K562 (cell line): ENCODE measurements around the gene CBFA2T2. TPM values are rescaled to one million over a fixed set of nuclear protein-coding genes. Genes with fewer than 3 reads are reported as not detected.

Experiments
- ATAC-seq: fragments of 200-7000 bp; cut with Tn5 transposase; 3 replicates; pipeline ENCODE4 v1.9.1; 2020; ENCODE audit warnings: moderate library complexity
- BruUV-seq: library from RNA; stranded (reverse); fragments of 400-500 nt; replicated peaks from 2 replicates; lab custom pipeline; 2021; lab: Mats Ljungman, UMichigan
- CTCF ChIA-PET: fragments of 300-600 bp; formaldehyde crosslinking; extraction: SDS; loops from one replicate; lab custom pipeline; 2021; ENCODE audit warnings: low intra/inter-chr PET ratio; lab: Yijun Ruan, JAX
- POLR2A ChIA-PET: fragments of 300-600, 350-650 bp; sonication (Branson Sonifier 250); formaldehyde crosslinking; extraction: SDS; loops from one replicate; lab custom pipeline; 2021; ENCODE audit warnings: antibody characterized with exemption, inconsistent platforms; lab: Yijun Ruan, JAX
- DNase-seq, 4 experiments: peaks; one replicate each; pipeline versions ENCODE4 v3.0.0 to v3.0.0-alpha.2; 2011 to 2018; ENCODE audit warnings: low spot score in 3 of 4, mixed read lengths in 3 of 4; ENCODE audit errors: extremely low read depth in 1 of 4
- FAIRE-seq: peaks from 2 replicates; lab custom pipeline; 2011; peaks lifted over from hg19 to GRCh38; lab: Jason Lieb, UNC
- H2AFZ ChIP-seq: 2 replicates; pipeline ENCODE4 v1.6.0; 2011; ENCODE audit warnings: low read depth, low read length, control low read depth, inconsistent platforms
- H3K27ac ChIP-seq: fragments of 200-600 bp; 3 replicates; pipeline ENCODE4 v1.8.0; 2011; ENCODE audit warnings: low read depth, mild to moderate bottlenecking, control low read depth, inconsistent platforms, low read length, moderate library complexity, mixed read lengths; ENCODE audit errors: extremely low read depth
- H3K27me3 ChIP-seq, 2 experiments: fragments of 300-600 bp in 1 of 2; 2 replicates in 1 of 2; 3 replicates in 1 of 2; pipeline versions ENCODE4 v1.6.0 to v1.8.0; 2011; ENCODE audit warnings: inconsistent platforms in 2 of 2, low read length in 2 of 2, mild to moderate bottlenecking in 1 of 2, mixed read lengths in 1 of 2, moderate library complexity in 1 of 2; ENCODE audit not compliant: control insufficient read depth in 2 of 2, insufficient read depth in 2 of 2
- H3K36me3 ChIP-seq: fragments of 300-600 bp; 3 replicates; pipeline ENCODE4 v1.8.0; 2011; ENCODE audit warnings: mild to moderate bottlenecking, low read length, inconsistent platforms; ENCODE audit not compliant: control insufficient read depth, insufficient read depth
- H3K4me1 ChIP-seq, 2 experiments: fragments of 200-600 bp in 1 of 2; replicated peaks in 1 of 2; 2 replicates in 1 of 2; 3 replicates in 1 of 2; pipeline versions ENCODE4 v1.5.1 to v1.8.0; 2011; ENCODE audit warnings: inconsistent platforms in 2 of 2, low read length in 2 of 2, mild to moderate bottlenecking in 1 of 2, mixed read lengths in 1 of 2, moderate library complexity in 1 of 2; ENCODE audit not compliant: control insufficient read depth in 2 of 2, insufficient read depth in 2 of 2
- H3K4me2 ChIP-seq: 2 replicates; pipeline ENCODE4 v1.6.1; 2011; ENCODE audit warnings: low read length, control low read depth, inconsistent platforms, mixed read lengths; ENCODE audit not compliant: insufficient read depth
- H3K4me3 ChIP-seq: fragments of 200-600 bp; sonication (generic), shearing (Covaris generic); 2 replicates; pipeline ENCODE4 v1.5.1; 2016; ENCODE audit warnings: control low read depth, inconsistent platforms
- H3K79me2 ChIP-seq: fragments of 200-600 bp; 3 replicates; pipeline ENCODE4 v1.8.0; 2011; ENCODE audit warnings: low read length, inconsistent platforms; ENCODE audit not compliant: control insufficient read depth, insufficient read depth
- H3K9ac ChIP-seq, 2 experiments: 2 replicates each; pipeline versions ENCODE4 v1.6.0 to v1.6.1; 2011; ENCODE audit warnings: low read depth in 2 of 2, low read length in 2 of 2, control low read depth in 1 of 2, inconsistent platforms in 1 of 2, mild to moderate bottlenecking in 1 of 2, mixed read lengths in 1 of 2; ENCODE audit not compliant: insufficient read depth in 1 of 2
- H3K9me1 ChIP-seq: one replicate; pipeline ENCODE4 v1.6.0; 2011; ENCODE audit warnings: inconsistent platforms, mild to moderate bottlenecking, low read length, moderate library complexity; ENCODE audit not compliant: control insufficient read depth, insufficient read depth
- H3K9me3 ChIP-seq: replicated peaks from 2 replicates; pipeline ENCODE4 v1.5.1; 2011; ENCODE audit warnings: low read depth, low read length, inconsistent platforms; ENCODE audit not compliant: control insufficient read depth, insufficient read depth
- H4K20me1 ChIP-seq: replicated peaks from 2 replicates; pipeline ENCODE4 v1.6.1; 2011; ENCODE audit warnings: low read length, inconsistent platforms, mixed read lengths; ENCODE audit not compliant: control insufficient read depth, insufficient read depth
- BCLAF1 ChIP-seq, 2 experiments: fragments of 450-650 bp in 1 of 2; IDR thresholded peaks; 2 replicates each; pipeline ENCODE4 v1.6.1; 2011 to 2017; ENCODE audit warnings: low read depth in 2 of 2, antibody characterized with exemption in 1 of 2, borderline replicate concordance in 1 of 2, low read length in 1 of 2, mild to moderate bottlenecking in 1 of 2, mixed read lengths in 1 of 2; ENCODE audit not compliant: control insufficient read depth in 1 of 2
- POLR2G ChIP-seq: fragments of 200-400 bp; formaldehyde crosslinking; IDR thresholded peaks from 2 replicates; pipeline ENCODE4 v1.6.1; 2017; ENCODE audit warnings: low read depth, mild to moderate bottlenecking, antibody characterized with exemption, low read length, moderate library complexity
- ZBTB33 ChIP-seq: sonication (generic); formaldehyde crosslinking; IDR thresholded peaks from 2 replicates; pipeline ENCODE4 v1.8.1; 2023; ENCODE audit warnings: mild to moderate bottlenecking, missing genetic modification reagents
- ZBTB49 ChIP-seq: sonication (generic); formaldehyde crosslinking; IDR thresholded peaks from 2 replicates; pipeline ENCODE4 v1.8.0; 2022; ENCODE audit warnings: missing genetic modification reagents, mild to moderate bottlenecking, borderline replicate concordance
- ZBTB7A ChIP-seq: IDR thresholded peaks from 2 replicates; pipeline ENCODE4 v1.6.1; 2011; ENCODE audit warnings: low read depth, mild to moderate bottlenecking, low read length, moderate library complexity, borderline replicate concordance; ENCODE audit not compliant: control insufficient read depth
- ZNF561 ChIP-seq: fragments of 450-650 bp; formaldehyde crosslinking; conservative IDR thresholded peaks from 2 replicates; pipeline ENCODE4 v1.4.0; 2020; ENCODE audit warnings: mild to moderate bottlenecking, moderate library complexity
- ZZZ3 ChIP-seq: fragments of 450-650 bp; IDR thresholded peaks from 2 replicates; pipeline ENCODE4 v1.6.1; 2016; ENCODE audit warnings: antibody characterized with exemption, mild to moderate bottlenecking, moderate library complexity
- WGBS: fragments of 100-300 bp; shearing (Covaris generic); methylation state at CpG from one replicate; pipeline ENCODE4 v1.1.6; 2016; ENCODE audit warnings: low coverage, mixed read lengths; ENCODE audit not compliant: insufficient coverage; ENCODE audit errors: missing lambda C conversion rate; 5-methylcytosine and 5-hydroxymethylcytosine counted together
- in situ Hi-C: fragments of 300-500 bp; cut with MboI; formaldehyde crosslinking; loops from 4 replicates; pipeline ENCODE4 v1.15.0; 2018; ENCODE audit warnings: inconsistent platforms, mixed read lengths
- intact Hi-C: fragments of 100-400 bp; cut with micrococcal nuclease; formaldehyde crosslinking; loops from 2 replicates; pipeline ENCODE4 v1.14.2; 2022
- polyA plus RNA-seq, 8 experiments: library from polyadenylated mRNA; depleted of rRNA in 4 of 8; stranded (reverse) in 5 of 8; unstranded in 3 of 8; fragments of >200 nt; fragmentation: Nextera tagmentation in 2 of 8; fragmentation: Illumina TruSeq in 1 of 8; extraction: Ambion mirVana in 2 of 8; extraction: Trizol in 1 of 8; gene quantifications; 2 replicates each; pipeline versions ENCODE4 v1.2.1 to v1.2.3, GENCODE V29; 2011 to 2014; ENCODE audit warnings: inconsistent platforms in 1 of 8, missing spikeins in 1 of 8
- total RNA-seq, 7 experiments: library from RNA; depleted of rRNA in 6 of 7; stranded (reverse); fragments of >200 nt in 6 of 7; fragmentation: Illumina TruSeq in 2 of 7; extraction: Trizol in 2 of 7; gene quantifications; 2 replicates each; pipeline versions ENCODE4 v1.2.1 to v1.2.3, GENCODE V29; 2011 to 2021; ENCODE audit warnings: low replicate concordance in 1 of 7

CBFA2T2 gene
- total and polyA plus RNA-seq, 9 of the 15 experiments (the other 6 are each of a cell fraction or from before 2014, with no cell fraction given): 0.27 to 9.6 (median 5.8) TPM

GRCh38 chr20:33531047-33531877, 41.4 kb downstream of the CBFA2T2 start:
- in situ Hi-C loops: no loop called here
- no peaks in the 10 kb centered on the region for H3K36me3 ChIP-seq

More at GRCh38 chr20:33531047-33531877, 41.4 kb downstream of the CBFA2T2 start:
- Histone ChIP-seq H3K79me2 (no peaks in the 10 kb centered on the region), H3K9me1 (no peaks in the 10 kb centered on the region), H2AFZ (no peak overlapping the region), H3K4me3 (no peak overlapping the region), H3K27me3 (no peaks in the 10 kb centered on the region), H3K4me2 (no peak overlapping the region), H3K9ac (no peak overlapping the region), H4K20me1 (no peaks in the 10 kb centered on the region), H3K9me3 (no peaks in the 10 kb centered on the region), H3K27ac (no peak overlapping the region), H3K4me1 (no peaks in the 10 kb centered on the region; a peak in 1 of 5 replicates)
- no peak for ATAC-seq
- intact Hi-C loops: no loop called here
- BruUV-seq: no TSS peak
- TF ChIP-seq ZBTB33 (CRISPR knock-in tag) (no peak), BCLAF1 (IDR thresholded peaks at IDR 0.05; ENCODE audit: borderline replicate concordance in 1 of 2, control insufficient read depth in 1 of 2, low read depth in 2 of 2, low read length in 1 of 2) (no peak), POLR2G (no peak), ZBTB49 (CRISPR knock-in tag) (no peak), ZZZ3 (no peak), ZBTB7A (no peak), ZNF561 (CRISPR knock-in tag) (no peak)
- 60% methylated on average over 6 of the region's 6 CpGs for WGBS
- FAIRE-seq: no peak
- DNase-seq: no peak
- ChIA-PET CTCF (no interaction called here), POLR2A (interaction anchor here (0.8 to 1.1 kb wide), 2 partner anchors 9 to 125 kb away, joined by 4 to 5 read pairs; no protein-coding TSS in a partner anchor)
